CD4-positive, alpha-beta T cell treated with Interleukin-4 for 1 hour (primary cell): Measurements from ENCODE around the gene TRIM72.
"Not testable (repeated sequence)": the region's sequence is repeated elsewhere in the genome, so short reads cannot be mapped to it uniquely, and the experiment has no call there.

Experiments
- DNase-seq, 2 donors: peaks; one replicate each; pipeline ENCODE4 v3.0.0-alpha.2; 2020 to 2022

The TRIM72 gene

DNA sequence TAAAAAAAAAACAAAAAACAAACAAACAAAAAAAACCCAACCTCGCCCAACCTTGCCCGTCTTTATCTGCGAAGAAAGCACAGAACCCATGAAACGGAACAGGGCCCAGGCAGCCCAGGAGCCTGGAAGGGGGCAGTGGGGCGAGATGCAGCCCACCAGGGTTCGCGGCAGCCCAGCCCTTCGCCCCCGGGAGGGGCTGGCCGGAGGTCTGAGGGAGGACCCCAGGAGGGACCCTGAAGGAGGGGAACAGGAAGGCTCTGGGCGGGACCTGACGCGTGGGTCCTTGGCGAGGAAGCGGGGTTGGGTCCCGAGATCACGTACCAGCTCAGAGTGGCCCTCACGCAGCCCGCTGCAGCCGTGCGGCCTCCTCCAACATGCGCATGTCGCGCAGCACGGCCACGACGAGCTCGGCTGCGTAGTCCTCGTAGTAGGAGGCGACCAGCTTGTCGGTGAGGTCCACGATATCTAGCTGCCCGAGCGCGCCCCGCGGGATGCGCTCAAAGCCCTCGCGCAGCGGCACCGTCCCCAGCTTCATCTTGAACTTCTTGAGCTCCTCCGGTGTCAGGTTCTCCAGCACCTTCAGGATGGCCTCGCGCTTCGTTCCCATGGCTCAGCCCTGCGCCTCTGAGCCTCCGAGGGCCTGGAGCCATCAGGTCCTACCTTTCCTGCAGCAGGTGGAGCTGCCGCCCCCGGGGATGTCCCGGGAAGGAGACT is 2.7 kb downstream of the TRIM72 start, which contains the start of gene PYDC1:
TSS of gene PYDC1 (minus strand) at position 714 of the 714 bp plus-strand sequence. CDS start at position 607, 107 bp downstream.
- peak in 1 of 2 donors; percentile 17 for DNase-seq

- DNase-seq: no peak
Observed at GRCh38 chr16:31217136-31217530, 3.2 kb downstream of the TRIM72 start.

DNA sequence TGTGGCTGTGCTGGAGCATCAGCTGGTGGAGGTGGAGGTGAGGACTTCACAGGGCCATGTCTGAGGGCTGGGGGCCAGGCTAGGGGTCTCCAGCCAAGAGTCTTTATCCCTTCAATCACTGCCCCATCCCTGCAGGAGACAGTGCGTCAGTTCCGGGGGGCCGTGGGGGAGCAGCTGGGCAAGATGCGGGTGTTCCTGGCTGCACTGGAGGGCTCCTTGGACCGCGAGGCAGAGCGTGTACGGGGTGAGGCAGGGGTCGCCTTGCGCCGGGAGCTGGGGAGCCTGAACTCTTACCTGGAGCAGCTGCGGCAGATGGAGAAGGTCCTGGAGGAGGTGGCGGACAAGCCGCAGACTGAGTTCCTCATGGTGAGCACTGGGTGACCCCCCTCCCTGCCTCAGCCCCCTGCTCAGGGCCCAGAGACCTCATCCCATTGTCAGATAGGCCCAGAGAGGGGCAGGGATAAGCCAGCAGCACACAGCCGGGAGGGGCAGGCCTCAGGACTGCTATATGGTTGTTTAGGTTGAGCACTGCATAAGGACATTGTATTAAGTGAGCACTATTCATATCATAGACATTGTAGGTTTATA is 5.3 kb downstream of the TRIM72 start:
- DNase-seq: no peak

GRCh38 chr16:31221357-31222160 is 7.6 kb downstream of the TRIM72 start:
- DNase-seq: no peak

GRCh38 chr16:31223044-31223443 is 9.1 kb downstream of the TRIM72 start:
- no peak for DNase-seq

DNA sequence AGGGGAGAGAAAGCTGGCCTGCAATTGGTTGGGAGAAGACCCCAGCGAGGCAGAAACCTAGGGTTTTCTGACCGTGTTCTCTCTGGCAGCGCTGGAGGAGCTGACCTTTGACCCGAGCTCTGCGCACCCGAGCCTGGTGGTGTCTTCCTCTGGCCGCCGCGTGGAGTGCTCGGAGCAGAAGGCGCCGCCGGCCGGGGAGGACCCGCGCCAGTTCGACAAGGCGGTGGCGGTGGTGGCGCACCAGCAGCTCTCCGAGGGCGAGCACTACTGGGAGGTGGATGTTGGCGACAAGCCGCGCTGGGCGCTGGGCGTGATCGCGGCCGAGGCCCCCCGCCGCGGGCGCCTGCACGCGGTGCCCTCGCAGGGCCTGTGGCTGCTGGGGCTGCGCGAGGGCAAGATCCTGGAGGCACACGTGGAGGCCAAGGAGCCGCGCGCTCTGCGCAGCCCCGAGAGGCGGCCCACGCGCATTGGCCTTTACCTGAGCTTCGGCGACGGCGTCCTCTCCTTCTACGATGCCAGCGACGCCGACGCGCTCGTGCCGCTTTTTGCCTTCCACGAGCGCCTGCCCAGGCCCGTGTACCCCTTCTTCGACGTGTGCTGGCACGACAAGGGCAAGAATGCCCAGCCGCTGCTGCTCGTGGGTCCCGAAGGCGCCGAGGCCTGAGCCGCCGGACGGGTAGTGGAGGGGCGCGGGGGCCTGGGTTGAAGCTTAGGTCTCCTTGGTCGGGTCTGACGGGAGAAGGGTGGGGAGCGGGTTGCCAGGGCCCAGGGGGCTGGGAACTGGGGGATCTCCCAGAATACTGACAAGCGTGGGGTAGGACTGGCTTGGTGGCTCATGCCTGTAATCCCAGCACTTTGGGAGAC is 10.4 kb downstream of the TRIM72 start:
- DNase-seq: no peak

GRCh38 chr16:31225193-31225592 is 11.3 kb downstream of the TRIM72 start:
- no peak for DNase-seq

DNA sequence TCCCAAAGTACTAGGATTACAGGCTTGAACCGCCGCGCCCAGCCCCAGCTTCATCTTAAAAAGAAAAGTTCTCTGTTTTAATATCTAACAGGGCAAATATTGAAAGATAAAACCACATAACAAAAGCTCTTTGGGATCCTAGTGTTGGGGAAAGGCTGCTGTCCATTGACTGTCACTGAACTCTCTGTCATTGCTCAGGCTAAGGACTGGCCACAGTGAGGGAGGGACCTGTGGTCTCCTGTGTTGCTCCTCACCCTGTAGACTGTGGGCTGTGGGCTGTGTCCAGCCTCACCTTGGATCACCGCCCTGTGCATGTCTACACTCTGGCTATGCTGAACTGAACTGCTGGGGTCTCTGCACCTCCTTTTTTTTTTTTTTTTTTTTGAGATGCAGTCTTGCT is 14.3 kb downstream of the TRIM72 start:
- no peak for DNase-seq

- no peak for DNase-seq
Observed at GRCh38 chr16:31229501-31229900, 15.6 kb downstream of the TRIM72 start.

DNA sequence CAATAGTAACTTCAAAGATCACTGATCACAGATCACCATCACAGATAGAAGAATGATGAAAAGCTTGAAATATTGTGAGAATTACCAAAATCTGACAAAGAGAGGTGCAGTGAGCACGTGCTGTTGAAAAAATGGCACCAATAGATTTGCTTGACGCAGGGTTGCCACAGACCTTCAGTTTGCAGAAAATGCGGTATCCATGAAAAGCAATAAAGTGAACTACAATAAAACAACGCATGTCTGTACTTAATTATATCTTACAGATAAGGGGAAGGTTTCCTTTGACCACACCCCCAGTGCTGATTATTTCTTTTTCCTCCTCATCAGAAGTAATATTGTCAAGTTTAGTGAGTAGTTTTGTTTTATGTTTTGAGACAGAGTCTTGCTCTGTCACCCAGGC is 24.1 kb downstream of the TRIM72 start:
- no peak for DNase-seq

DNA sequence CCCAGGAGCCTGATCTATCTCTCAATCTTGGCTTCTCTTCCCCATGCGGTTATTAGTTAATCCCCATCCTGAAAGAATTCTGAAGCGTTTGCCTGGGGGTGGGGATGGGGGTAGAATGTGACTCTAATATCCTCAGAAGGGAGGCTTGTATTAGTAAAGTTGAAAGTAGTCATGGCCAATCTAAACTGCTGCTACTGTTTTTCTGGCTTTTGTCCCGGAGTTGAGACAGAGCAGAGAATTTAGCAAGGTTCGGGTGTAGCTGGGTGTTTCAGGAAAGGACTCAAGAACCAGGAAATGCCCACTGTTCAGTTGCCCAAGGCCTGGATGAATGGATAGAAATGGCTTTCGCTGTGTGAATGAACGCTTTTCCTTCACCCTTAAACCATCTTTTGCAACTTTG is 28.3 kb downstream of the TRIM72 start:
- DNase-seq: no peak

- DNase-seq: peak; percentile 14 to 32
Observed at GRCh38 chr16:31243734-31244670, 30.1 kb downstream of the TRIM72 start.

DNA sequence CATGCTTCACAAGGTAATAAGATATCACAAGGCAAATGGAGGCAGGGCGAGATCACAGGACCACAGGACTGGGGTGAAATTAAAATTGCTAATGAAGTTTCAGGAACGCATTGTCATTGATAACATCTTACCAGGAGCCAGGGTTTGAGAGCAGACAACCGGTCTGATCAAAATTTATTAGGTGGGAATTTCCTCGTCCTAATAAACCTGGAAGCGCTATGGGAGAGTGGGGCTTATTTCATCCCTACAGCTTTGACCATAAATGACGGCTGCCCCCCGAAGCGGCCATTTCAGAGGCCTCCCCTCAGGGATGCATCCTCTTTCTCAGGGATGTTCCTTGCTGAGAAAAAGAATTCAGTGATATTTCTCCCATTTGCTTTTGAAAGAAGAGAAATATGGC is 31.7 kb downstream of the TRIM72 start:
- DNase-seq: not testable (repeated sequence)

- DNase-seq: no peak
Observed at GRCh38 chr16:31246296-31246695, 32.4 kb downstream of the TRIM72 start.

DNA sequence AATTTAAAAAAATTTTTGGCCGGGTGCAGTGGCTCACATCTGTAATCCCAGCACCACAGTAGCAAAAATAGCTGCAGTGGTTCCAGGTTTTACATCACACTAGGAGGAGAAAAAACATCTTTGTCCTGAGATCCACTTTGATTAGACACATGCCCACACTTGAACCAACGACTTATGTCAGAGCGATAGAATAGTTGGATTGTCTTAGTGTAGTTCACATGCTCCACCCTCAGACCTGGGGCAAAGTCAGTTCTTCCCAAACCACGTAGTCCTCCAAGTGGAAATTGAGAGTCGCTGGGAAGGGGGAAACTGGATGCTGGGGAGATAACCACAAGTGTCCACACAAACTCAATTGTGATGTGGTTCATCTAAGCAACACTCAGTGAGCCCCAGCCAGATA is 34.4 kb downstream of the TRIM72 start:
- no peak for DNase-seq

- no peak for DNase-seq
Observed at GRCh38 chr16:31250782-31251384, 37.0 kb downstream of the TRIM72 start.

- DNase-seq: no peak
Observed at GRCh38 chr16:31251435-31251834, 37.5 kb downstream of the TRIM72 start.

- DNase-seq: peak; percentile 30 to 79
Observed at GRCh38 chr16:31253642-31254045, 39.7 kb downstream of the TRIM72 start.

GRCh38 chr16:31256466-31256865 is 42.5 kb downstream of the TRIM72 start:
- DNase-seq: no peak

DNA sequence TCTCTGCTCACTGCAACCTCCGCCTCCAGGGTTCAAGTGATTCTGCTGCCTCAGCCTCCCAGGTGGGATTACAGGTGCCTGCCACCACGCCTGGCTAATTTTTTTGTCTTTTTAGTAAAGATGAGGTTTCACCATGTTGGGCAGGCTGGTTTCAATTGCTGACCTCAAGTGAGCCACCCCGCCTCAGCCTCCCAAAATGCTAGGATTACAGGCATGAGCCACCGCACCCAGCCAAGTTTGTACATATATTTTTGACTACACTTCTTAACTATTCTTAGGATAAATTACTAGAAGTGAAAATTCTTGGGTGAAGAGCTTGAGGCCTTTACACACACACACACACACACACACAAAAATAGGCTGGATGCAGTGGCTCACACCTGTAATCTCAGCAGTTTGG is 44.4 kb downstream of the TRIM72 start:
- DNase-seq: no peak
